ENCODE measurements around the gene ADAMTS10.
"Not testable (repeated sequence)": the region's sequence is repeated elsewhere in the genome, so short reads cannot be mapped to it uniquely, and the experiment has no call there.

The ADAMTS10 gene

GRCh38 chr19:8622886-8623285, 12.4 kb upstream of the ADAMTS10 start:
- not testable (repeated sequence) for DNase-seq

GRCh38 chr19:8618751-8619150, 8.2 kb upstream of the ADAMTS10 start:
- DNase-seq = no peak

GRCh38 chr19:8617984-8618383, 7.5 kb upstream of the ADAMTS10 start:
- DNase-seq = no peak

GRCh38 chr19:8617325-8617724, 6.8 kb upstream of the ADAMTS10 start:
- not testable (repeated sequence) for DNase-seq

GRCh38 chr19:8616861-8617260, 6.3 kb upstream of the ADAMTS10 start:
- no peak for DNase-seq

GRCh38 chr19:8615813-8616596, 5.5 kb upstream of the ADAMTS10 start:
- no peak for DNase-seq

GRCh38 chr19:8615024-8615423, 4.5 kb upstream of the ADAMTS10 start:
- DNase-seq = no peak

GRCh38 chr19:8614455-8614854, 3.9 kb upstream of the ADAMTS10 start:
- DNase-seq = no peak

GRCh38 chr19:8612807-8613171, 2.3 kb upstream of the ADAMTS10 start:
- DNase-seq = no peak

- DNase-seq = no peak
Observed at GRCh38 chr19:8611877-8612806, 1.6 kb upstream of the ADAMTS10 start.

- no peak for DNase-seq
Observed at GRCh38 chr19:8611391-8611876, 919 bp upstream of the ADAMTS10 start.

- no peak for DNase-seq
Observed at GRCh38 chr19:8610936-8611300, 403 bp upstream of the ADAMTS10 start.

- DNase-seq = no peak
Observed at GRCh38 chr19:8609279-8610040, 1.1 kb downstream of the ADAMTS10 start.

GRCh38 chr19:8608941-8609278, 1.6 kb downstream of the ADAMTS10 start:
- no peak for DNase-seq

GRCh38 chr19:8607386-8607785, 3.1 kb downstream of the ADAMTS10 start:
- no peak for DNase-seq

GRCh38 chr19:8605514-8605913, 5.0 kb downstream of the ADAMTS10 start:
- DNase-seq = no peak

- DNase-seq = no peak
Observed at GRCh38 chr19:8601796-8602195, 8.7 kb downstream of the ADAMTS10 start.

GRCh38 chr19:8600816-8601215, 9.7 kb downstream of the ADAMTS10 start:
- no peak for DNase-seq

GRCh38 chr19:8600064-8600463, 10.5 kb downstream of the ADAMTS10 start:
- no peak for DNase-seq

GRCh38 chr19:8596168-8596567, 14.3 kb downstream of the ADAMTS10 start:
- DNase-seq = no peak

GRCh38 chr19:8595651-8596050, 14.9 kb downstream of the ADAMTS10 start:
- DNase-seq = no peak

- DNase-seq = no peak
Observed at GRCh38 chr19:8593931-8594330, 16.6 kb downstream of the ADAMTS10 start.

Data from NCI-H2171 (cell line).